ENCODE results near the gene BMPR1B.

DNA sequence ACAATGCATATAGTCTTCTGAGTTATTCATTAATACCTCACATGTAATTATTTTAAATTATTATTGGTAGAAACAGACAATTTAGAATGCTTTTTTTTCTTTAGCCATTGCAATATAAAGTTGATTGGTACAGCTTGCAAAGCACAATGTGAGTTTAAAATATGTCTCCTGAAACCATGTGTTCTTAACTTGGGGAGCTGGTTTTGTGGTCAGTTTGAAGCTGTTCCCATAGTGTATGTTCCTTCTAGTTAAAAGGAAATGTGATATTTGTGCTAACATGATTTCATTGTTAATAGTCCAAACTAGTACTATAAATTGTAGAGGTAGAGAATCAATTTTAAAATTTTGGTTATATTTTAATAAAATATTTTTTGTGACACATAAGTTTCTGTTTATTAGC lies 247.2 kb downstream of the BMPR1B start:
- TF ChIP-seq BHLHE40 (IDR thresholded peaks at IDR 0.05; ENCODE audit: low read depth, low read length) (no peak), POLR2A (IDR thresholded peaks at IDR 0.05; ENCODE audit: low read depth, low read length) (no peak)
- TF ChIP-seq, protein P1, sequence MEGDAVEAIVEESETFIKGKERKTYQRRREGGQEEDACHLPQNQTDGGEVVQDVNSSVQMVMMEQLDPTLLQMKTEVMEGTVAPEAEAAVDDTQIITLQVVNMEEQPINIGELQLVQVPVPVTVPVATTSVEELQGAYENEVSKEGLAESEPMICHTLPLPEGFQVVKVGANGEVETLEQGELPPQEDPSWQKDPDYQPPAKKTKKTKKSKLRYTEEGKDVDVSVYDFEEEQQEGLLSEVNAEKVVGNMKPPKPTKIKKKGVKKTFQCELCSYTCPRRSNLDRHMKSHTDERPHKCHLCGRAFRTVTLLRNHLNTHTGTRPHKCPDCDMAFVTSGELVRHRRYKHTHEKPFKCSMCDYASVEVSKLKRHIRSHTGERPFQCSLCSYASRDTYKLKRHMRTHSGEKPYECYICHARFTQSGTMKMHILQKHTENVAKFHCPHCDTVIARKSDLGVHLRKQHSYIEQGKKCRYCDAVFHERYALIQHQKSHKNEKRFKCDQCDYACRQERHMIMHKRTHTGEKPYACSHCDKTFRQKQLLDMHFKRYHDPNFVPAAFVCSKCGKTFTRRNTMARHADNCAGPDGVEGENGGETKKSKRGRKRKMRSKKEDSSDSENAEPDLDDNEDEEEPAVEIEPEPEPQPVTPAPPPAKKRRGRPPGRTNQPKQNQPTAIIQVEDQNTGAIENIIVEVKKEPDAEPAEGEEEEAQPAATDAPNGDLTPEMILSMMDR (conservative IDR thresholded peaks at IDR 0.05; ENCODE audit: low read depth, low read length) = no peak
- TF ChIP-seq, protein P2, sequence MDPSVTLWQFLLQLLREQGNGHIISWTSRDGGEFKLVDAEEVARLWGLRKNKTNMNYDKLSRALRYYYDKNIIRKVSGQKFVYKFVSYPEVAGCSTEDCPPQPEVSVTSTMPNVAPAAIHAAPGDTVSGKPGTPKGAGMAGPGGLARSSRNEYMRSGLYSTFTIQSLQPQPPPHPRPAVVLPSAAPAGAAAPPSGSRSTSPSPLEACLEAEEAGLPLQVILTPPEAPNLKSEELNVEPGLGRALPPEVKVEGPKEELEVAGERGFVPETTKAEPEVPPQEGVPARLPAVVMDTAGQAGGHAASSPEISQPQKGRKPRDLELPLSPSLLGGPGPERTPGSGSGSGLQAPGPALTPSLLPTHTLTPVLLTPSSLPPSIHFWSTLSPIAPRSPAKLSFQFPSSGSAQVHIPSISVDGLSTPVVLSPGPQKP (IDR thresholded peaks at IDR 0.05; ENCODE audit: borderline replicate concordance, low read depth, low read length) = no peak

All from IMR-90 (cell line).